GM18511 (cell line): ENCODE measurements around the gene TNFSF13.
"Not testable (repeated sequence)": the region's sequence is repeated elsewhere in the genome, so short reads cannot be mapped to it uniquely, and the experiment has no call there.

Experiments used
- ATAC-seq: cut with Tn5 transposase; IDR thresholded peaks from one replicate; pipeline ENCODE4 v1.9.1; 2021; ENCODE audit warnings: mild to moderate bottlenecking, moderate library complexity; ENCODE audit not compliant: unreplicated experiment

Gene TNFSF13

GRCh38 chr17:7589891-7590691 lies 31.5 kb downstream of the TNFSF13 start, which contains the start of gene SOX15:
TSS of gene SOX15 (minus strand) at chr17:7590094. CDS start at chr17:7589676, 418 bp downstream.
- no peak for ATAC-seq

DNA sequence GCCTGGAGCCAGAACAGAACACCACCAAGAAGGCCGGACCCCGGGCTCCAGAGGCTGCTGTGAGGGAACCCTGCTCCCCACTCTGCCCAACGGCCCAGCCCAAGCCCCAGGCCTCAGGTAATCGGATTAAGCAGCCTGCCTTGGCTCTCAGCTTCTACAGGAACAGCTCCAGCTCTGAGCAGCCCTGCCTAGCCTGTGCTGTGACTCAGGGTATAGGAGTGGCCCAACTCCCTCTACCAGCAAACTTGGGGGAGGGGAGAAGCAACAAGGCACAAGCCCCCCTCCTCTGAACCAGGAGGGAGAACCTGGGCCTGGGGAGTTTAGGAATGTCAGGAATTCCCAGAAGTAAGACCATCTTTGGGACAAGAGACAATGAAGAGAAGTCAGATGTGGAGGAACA lies 32.2 kb downstream of the TNFSF13 start:
- no peak for ATAC-seq

DNA sequence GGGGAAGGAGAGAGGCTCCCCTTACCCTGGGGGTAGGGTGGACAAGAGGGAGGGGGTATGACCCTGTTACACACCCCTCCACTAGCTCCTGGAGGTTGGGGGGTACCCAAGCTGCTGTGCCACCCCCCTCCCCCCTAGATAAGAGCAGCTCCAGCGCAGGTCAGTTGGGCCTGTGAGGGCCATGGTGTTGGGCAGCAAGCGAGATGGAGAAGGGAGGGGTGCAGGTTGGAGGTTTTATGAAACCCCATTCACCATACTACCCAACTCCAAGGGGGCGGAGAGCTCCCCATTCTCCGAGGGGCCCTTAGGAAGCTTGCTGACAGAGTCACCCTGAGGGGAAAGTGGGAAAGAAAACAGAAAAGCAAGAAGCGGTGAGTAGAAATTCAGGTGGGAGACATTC lies 33.0 kb downstream of the TNFSF13 start:
- ATAC-seq = no peak

DNA sequence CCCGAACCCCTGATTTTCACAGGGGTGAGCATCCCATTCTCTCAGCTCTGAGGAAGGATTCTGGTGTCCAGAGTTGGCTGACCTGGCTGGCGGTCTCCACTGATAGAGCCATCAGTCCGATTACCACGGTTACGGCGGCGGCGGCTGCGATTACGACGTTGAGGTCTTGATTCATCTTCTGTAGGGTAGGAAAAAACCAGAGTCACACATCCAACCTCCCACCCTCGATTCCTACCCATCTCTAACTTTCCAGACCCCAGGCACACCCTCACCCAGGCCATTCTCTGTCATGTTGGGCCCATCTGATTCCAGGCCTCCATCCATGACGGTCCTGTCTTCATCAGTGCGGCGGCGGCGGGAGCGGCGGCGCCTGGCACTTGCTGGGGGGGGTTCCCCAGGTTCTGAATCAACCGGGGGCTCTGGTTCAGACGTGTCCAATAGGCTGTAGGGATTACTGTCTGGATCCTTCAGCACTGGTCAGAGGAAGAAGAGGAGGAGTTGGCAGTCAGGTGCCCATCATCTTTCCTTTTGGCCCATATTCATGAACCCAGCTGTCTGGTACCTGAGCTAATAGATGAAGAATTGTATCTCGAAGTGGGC lies 34.0 kb downstream of the TNFSF13 start:
- ATAC-seq = no peak

- no peak for ATAC-seq
These were observed 34.7 kb downstream of the TNFSF13 start for GRCh38 chr17:7593296-7593695.

- ATAC-seq = not testable (repeated sequence)
These were observed 39.0 kb downstream of the TNFSF13 start for GRCh38 chr17:7597561-7597960.

- ATAC-seq = no peak
These were observed 47.7 kb downstream of the TNFSF13 start for GRCh38 chr17:7606280-7606679.

GRCh38 chr17:7610641-7611040 lies 52.1 kb downstream of the TNFSF13 start:
- no peak for ATAC-seq
